H9 (cell line): ENCODE results near the gene SLC2A1. TPM values are rescaled to one million over a fixed set of nuclear protein-coding genes. Genes with fewer than 3 reads are reported as not detected.
A peak's percentile ranks its signal among the peaks of the same experiment; 100 is the strongest.

Experiments
- DNase-seq: peaks from one replicate; pipeline ENCODE4 v3.0.0-alpha.2; 2017
- H2AFZ ChIP-seq: one replicate; pipeline ENCODE4 v1.6.1; 2013; ENCODE audit warnings: mild to moderate bottlenecking, low read length, control low read depth, moderate library complexity
- H2AK5ac ChIP-seq: 2 replicates; pipeline ENCODE4 v1.6.1; 2013; ENCODE audit warnings: low read length, control low read depth, mixed read lengths; ENCODE audit not compliant: insufficient read length
- H2BK120ac ChIP-seq: one replicate; pipeline ENCODE4 v1.6.1; 2013; ENCODE audit warnings: low read depth, mild to moderate bottlenecking, low read length, control low read depth, inconsistent platforms; ENCODE audit not compliant: poor library complexity, severe bottlenecking
- H2BK12ac ChIP-seq: 2 replicates; pipeline ENCODE4 v1.6.1; 2013; ENCODE audit warnings: low read length, control low read depth, mixed read lengths, low read depth; ENCODE audit not compliant: insufficient read length
- H2BK15ac ChIP-seq: 2 replicates; pipeline ENCODE4 v1.6.1; 2013; ENCODE audit warnings: low read depth, low read length, control low read depth
- H2BK20ac ChIP-seq: one replicate; pipeline ENCODE4 v1.6.1; 2013; ENCODE audit warnings: low read depth, mild to moderate bottlenecking, low read length, control low read depth, inconsistent platforms; ENCODE audit not compliant: poor library complexity, severe bottlenecking
- H2BK5ac ChIP-seq: 2 replicates; pipeline ENCODE4 v1.6.1; 2013; ENCODE audit warnings: low read length, control low read depth, mixed read lengths; ENCODE audit not compliant: insufficient read length
- H3K14ac ChIP-seq: 2 replicates; pipeline ENCODE4 v1.6.1; 2013; ENCODE audit warnings: low read length, control low read depth; ENCODE audit not compliant: insufficient read depth
- H3K18ac ChIP-seq: 2 replicates; pipeline ENCODE4 v1.6.1; 2013; ENCODE audit warnings: low read depth, mild to moderate bottlenecking, mixed read lengths, low read length, control low read depth; ENCODE audit not compliant: insufficient read length
- H3K23ac ChIP-seq: 2 replicates; pipeline ENCODE4 v1.6.1; 2013; ENCODE audit warnings: low read length, control low read depth, mixed read lengths, low read depth; ENCODE audit not compliant: insufficient read length
- H3K23me2 ChIP-seq: 2 replicates; pipeline ENCODE4 v1.6.1; 2013; ENCODE audit warnings: low read depth, mild to moderate bottlenecking, mixed read lengths, low read length, control low read depth; ENCODE audit not compliant: insufficient read length, poor library complexity, severe bottlenecking
- H3K27ac ChIP-seq: 2 replicates; pipeline ENCODE4 v1.5.1; 2013; ENCODE audit warnings: low read length, control low read depth, mixed read lengths, low read depth; ENCODE audit not compliant: insufficient read length
- H3K27me3 ChIP-seq: 2 replicates; pipeline ENCODE4 v1.6.1; 2013; ENCODE audit warnings: low read length, control low read depth, inconsistent platforms; ENCODE audit not compliant: insufficient read depth
- H3K4ac ChIP-seq: 2 replicates; pipeline ENCODE4 v1.6.1; 2013; ENCODE audit warnings: low read depth, mild to moderate bottlenecking, control low read depth, inconsistent platforms, low read length, moderate library complexity
- H3K4me1 ChIP-seq: 2 replicates; pipeline ENCODE4 v1.6.1; 2013; ENCODE audit warnings: low read length, control low read depth, inconsistent platforms; ENCODE audit not compliant: insufficient read depth
- H3K4me2 ChIP-seq: 2 replicates; pipeline ENCODE4 v1.6.1; 2013; ENCODE audit warnings: low read length, control low read depth, mixed read lengths; ENCODE audit not compliant: insufficient read length, insufficient read depth
- H3K56ac ChIP-seq: 2 replicates; pipeline ENCODE4 v1.6.1; 2013; ENCODE audit warnings: low read depth, mild to moderate bottlenecking, mixed read lengths, low read length, control low read depth; ENCODE audit not compliant: insufficient read length
- H3K79me1 ChIP-seq: 2 replicates; pipeline ENCODE4 v1.6.1; 2013; ENCODE audit warnings: low read depth, mild to moderate bottlenecking, moderate library complexity, low read length, control low read depth, inconsistent platforms; ENCODE audit not compliant: insufficient read depth, poor library complexity, severe bottlenecking
- H3K79me2 ChIP-seq: 2 replicates; pipeline ENCODE4 v1.6.1; 2013; ENCODE audit warnings: low read length, control low read depth, inconsistent platforms; ENCODE audit not compliant: insufficient read depth
- H3K9ac ChIP-seq: 2 replicates; pipeline ENCODE4 v1.6.1; 2013; ENCODE audit warnings: low read length, control low read depth, mixed read lengths; ENCODE audit not compliant: insufficient read length; ENCODE audit errors: extremely low read depth
- H3K9me3 ChIP-seq: one replicate; pipeline ENCODE4 v1.6.1; 2013; ENCODE audit warnings: low read depth, low read length, inconsistent platforms; ENCODE audit not compliant: control insufficient read depth
- H3T11ph ChIP-seq: one replicate; pipeline ENCODE4 v1.6.1; 2013; ENCODE audit warnings: mild to moderate bottlenecking, low read length, control low read depth, inconsistent platforms
- H4K20me1 ChIP-seq: one replicate; pipeline ENCODE4 v1.6.1; 2013; ENCODE audit not compliant: control insufficient read depth, insufficient read length, insufficient read depth
- H4K5ac ChIP-seq: 2 replicates; pipeline ENCODE4 v1.6.1; 2013; ENCODE audit warnings: low read depth, mild to moderate bottlenecking, mixed read lengths, low read length, control low read depth; ENCODE audit not compliant: insufficient read length
- H4K8ac ChIP-seq: replicated peaks from 2 replicates; pipeline ENCODE4 v1.6.1; 2013; ENCODE audit warnings: low read length, control low read depth, mixed read lengths, low read depth; ENCODE audit not compliant: insufficient read length
- H4K91ac ChIP-seq: 2 replicates; pipeline ENCODE4 v1.6.1; 2013; ENCODE audit warnings: low read depth, mild to moderate bottlenecking, moderate library complexity, mixed read lengths, low read length, control low read depth; ENCODE audit not compliant: insufficient read length
- H3K27ac Mint-ChIP-seq, 3 experiments: 2 replicates in 2 of 3; 3 replicates in 1 of 3; pipeline ENCODE4 v1.8.0; 2020 to 2021; ENCODE audit warnings: mixed read lengths in 3 of 3, mild to moderate bottlenecking in 1 of 3, moderate library complexity in 1 of 3
- H3K27me3 Mint-ChIP-seq: 2 replicates; pipeline ENCODE4 v1.8.0; 2021; ENCODE audit warnings: low read depth, mild to moderate bottlenecking, moderate library complexity, mixed read lengths
- H3K36me3 Mint-ChIP-seq, 3 experiments: 2 replicates in 2 of 3; 3 replicates in 1 of 3; pipeline ENCODE4 v1.8.0; 2020 to 2021; ENCODE audit warnings: low read depth in 3 of 3, mixed read lengths in 3 of 3; ENCODE audit not compliant: insufficient read depth in 1 of 3
- H3K4me1 Mint-ChIP-seq, 2 experiments: 2 replicates each; pipeline ENCODE4 v1.8.0; 2020; ENCODE audit warnings: mixed read lengths in 2 of 2
- H3K4me3 Mint-ChIP-seq, 2 experiments: 2 replicates in 1 of 2; 3 replicates in 1 of 2; pipeline ENCODE4 v1.8.0; 2020 to 2021; ENCODE audit warnings: mild to moderate bottlenecking in 2 of 2, mixed read lengths in 2 of 2, moderate library complexity in 1 of 2
- H3K9me3 Mint-ChIP-seq, 2 experiments: 2 replicates in 1 of 2; 3 replicates in 1 of 2; pipeline ENCODE4 v1.8.0; 2020; ENCODE audit warnings: mild to moderate bottlenecking in 2 of 2, mixed read lengths in 2 of 2, moderate library complexity in 1 of 2
- WGBS: extraction: QIAGEN DNeasy Blood & Tissue Kit; methylation state at CpG from one replicate; pipeline ENCODE4 v1.1.7; 2013; ENCODE audit warnings: missing lambda C conversion rate, low lambda C conversion rate, mixed read lengths; ENCODE audit not compliant: insufficient read length; ENCODE audit errors: extremely low coverage; 5-methylcytosine and 5-hydroxymethylcytosine counted together
- total RNA-seq: library from RNA; stranded (reverse); gene quantifications from 2 replicates; pipeline ENCODE4 v1.2.1, GENCODE V29; 2021
- TF ChIP-seq, protein P1 (sequence below): fragments of 200-600 bp; sonication (generic); conservative IDR thresholded peaks from 3 replicates; pipeline ENCODE4 v1.8.0; 2021; ENCODE audit warnings: antibody characterized with exemption, mild to moderate bottlenecking

The SLC2A1 gene
- total RNA-seq, 1 experiment from 2014 or later, result 186 TPM

DNA sequence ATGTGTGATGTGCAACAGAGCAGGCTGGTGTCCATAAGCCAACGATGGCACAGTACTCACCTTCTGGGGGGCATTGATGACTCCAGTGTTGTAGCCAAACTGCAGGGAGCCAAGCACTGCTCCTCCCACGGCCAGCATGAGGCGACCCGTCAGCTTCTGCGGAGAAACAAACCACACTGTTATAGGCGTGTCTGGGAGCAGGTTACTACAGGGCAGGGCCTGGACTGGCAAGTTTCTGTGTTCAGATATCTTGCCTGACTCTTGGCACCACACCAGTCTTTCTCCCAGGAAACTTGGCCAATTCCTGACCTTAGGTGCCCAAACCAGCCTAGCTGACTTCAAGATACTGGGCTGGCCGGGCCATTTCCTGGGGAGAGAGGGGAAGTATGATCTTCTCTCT is 15.5 kb downstream of the SLC2A1 start:
- no peak overlapping the region for H3K4me3 Mint-ChIP-seq
- TF ChIP-seq, protein P1, sequence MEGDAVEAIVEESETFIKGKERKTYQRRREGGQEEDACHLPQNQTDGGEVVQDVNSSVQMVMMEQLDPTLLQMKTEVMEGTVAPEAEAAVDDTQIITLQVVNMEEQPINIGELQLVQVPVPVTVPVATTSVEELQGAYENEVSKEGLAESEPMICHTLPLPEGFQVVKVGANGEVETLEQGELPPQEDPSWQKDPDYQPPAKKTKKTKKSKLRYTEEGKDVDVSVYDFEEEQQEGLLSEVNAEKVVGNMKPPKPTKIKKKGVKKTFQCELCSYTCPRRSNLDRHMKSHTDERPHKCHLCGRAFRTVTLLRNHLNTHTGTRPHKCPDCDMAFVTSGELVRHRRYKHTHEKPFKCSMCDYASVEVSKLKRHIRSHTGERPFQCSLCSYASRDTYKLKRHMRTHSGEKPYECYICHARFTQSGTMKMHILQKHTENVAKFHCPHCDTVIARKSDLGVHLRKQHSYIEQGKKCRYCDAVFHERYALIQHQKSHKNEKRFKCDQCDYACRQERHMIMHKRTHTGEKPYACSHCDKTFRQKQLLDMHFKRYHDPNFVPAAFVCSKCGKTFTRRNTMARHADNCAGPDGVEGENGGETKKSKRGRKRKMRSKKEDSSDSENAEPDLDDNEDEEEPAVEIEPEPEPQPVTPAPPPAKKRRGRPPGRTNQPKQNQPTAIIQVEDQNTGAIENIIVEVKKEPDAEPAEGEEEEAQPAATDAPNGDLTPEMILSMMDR, result no peak

More for the DNA sequence above, 15.5 kb downstream of the SLC2A1 start:
- Histone ChIP-seq H3K14ac (no peak overlapping the region), H2AK5ac (no peak overlapping the region), H2BK20ac (no peak overlapping the region), H2BK120ac (no peak overlapping the region), H3K18ac (no peak overlapping the region), H3K4me2 (no peak overlapping the region), H2BK12ac (no peak overlapping the region), H4K5ac (no peak overlapping the region), H3K79me1 (peaks cover 6% of the 10 kb centered on the region), H3K9ac (no peak overlapping the region), H3K27me3 (no peaks in the 10 kb centered on the region), H3K9me3 (no peaks in the 10 kb centered on the region), H4K20me1 (peaks cover 2% of the 10 kb centered on the region), H3K23me2 (no peaks in the 10 kb centered on the region), H2BK5ac (no peak overlapping the region), H4K91ac (no peak overlapping the region), H3K56ac (no peak overlapping the region), H3K4ac (no peak overlapping the region), H3K79me2 (peaks cover 53% of the 10 kb centered on the region; the same call in 1 of the 2 replicates), H3K23ac (no peak overlapping the region), H2BK15ac (no peak overlapping the region), H3K27ac (no peak overlapping the region), H3T11ph (no peak overlapping the region), H2AFZ (no peak overlapping the region), H4K8ac (no peak overlapping the region), H3K4me1 (peaks cover 4% of the 10 kb centered on the region; the same call in 1 of the 2 replicates)
- peaks cover 60 to 79% of the 10 kb centered on the region in 2 experiments for H3K4me1 Mint-ChIP-seq
- H3K36me3 Mint-ChIP-seq, result peaks cover 72 to 90% (median 77%) of the 10 kb centered on the region in 3 experiments; a peak in 6 of 7 replicates
- no peaks in the 10 kb centered on the region for H3K27me3 Mint-ChIP-seq
- no peak for DNase-seq
- no peaks in the 10 kb centered on the region; a peak in 2 of 5 replicates for H3K9me3 Mint-ChIP-seq
- peak overlapping the region in 2 of 3 experiments; percentile 47 to 68; a peak in 3 of 7 replicates for H3K27ac Mint-ChIP-seq
- WGBS, result no CpG with 5 or more reads among the region's 7 CpGs
